Thyroid gland (tissue), 4 donors: ENCODE measurements around the gene ABHD2. TPM values are rescaled to one million over a fixed set of nuclear protein-coding genes. Genes with fewer than 3 reads are reported as not detected.

Source experiments
- DNase-seq, 2 donors: peaks; one replicate each; pipeline ENCODE4 v3.0.0-alpha.2; 2019
- H3K27ac ChIP-seq, 3 donors: fragments of 200-600 bp; sonication (generic); 1 replicate in 2 of 3; 2 replicates in 1 of 3; pipeline ENCODE4 v1.5.1; 2016 to 2019; ENCODE audit warnings: mild to moderate bottlenecking in 1 of 3, moderate library complexity in 1 of 3
- H3K27me3 ChIP-seq: fragments of 200-600 bp; sonication (generic); one replicate; pipeline ENCODE4 v1.5.1; 2019
- H3K36me3 ChIP-seq, 2 donors: fragments of 200-600 bp; sonication (generic); one replicate each; pipeline ENCODE4 v1.5.1; 2016 to 2019
- H3K4me1 ChIP-seq, 2 donors: fragments of 200-600 bp; sonication (generic); one replicate each; pipeline ENCODE4 v1.5.1; 2017 to 2019
- H3K4me3 ChIP-seq, 3 donors: fragments of 200-600 bp; sonication (generic); replicated peaks in 1 of 3; 1 replicate in 2 of 3; 2 replicates in 1 of 3; pipeline ENCODE4 v1.5.1; 2016; ENCODE audit warnings: mild to moderate bottlenecking in 1 of 3
- H3K9me3 ChIP-seq: fragments of 200-600 bp; sonication (generic); one replicate; pipeline ENCODE4 v1.5.1; 2017
- POLR2A ChIP-seq, 2 donors: fragments of 450-650 bp; IDR thresholded peaks; one replicate each; pipeline ENCODE4 v1.6.1; 2017; ENCODE audit warnings: antibody characterized with exemption in 2 of 2, mild to moderate bottlenecking in 2 of 2, moderate library complexity in 1 of 2
- WGBS, 2 donors: methylation state at CpG; one replicate each; pipeline ENCODE4 v1.1.5; 2017; 5-methylcytosine and 5-hydroxymethylcytosine counted together
- intact Hi-C: fragments of 100-400 bp; cut with DNase I; formaldehyde crosslinking; loops from one replicate; pipeline ENCODE4 v1.15.1; 2023
- total RNA-seq, 4 donors: library from RNA; depleted of rRNA; stranded (reverse); fragments of >200 nt; gene quantifications; one replicate each; pipeline ENCODE4 v1.2.3, GENCODE V29; 2016
- TF ChIP-seq, protein P1 (sequence below), 6 experiments: fragments of 200-600 bp in 3 of 6; fragments of 450-650 bp in 3 of 6; sonication (generic) in 3 of 6; IDR thresholded peaks; one replicate each; pipeline ENCODE4 v1.5.1; 2016 to 2019; ENCODE audit warnings: antibody characterized with exemption in 6 of 6, mild to moderate bottlenecking in 2 of 6, inconsistent platforms in 1 of 6, moderate library complexity in 1 of 6

The ABHD2 gene
- total RNA-seq, 4 donors from 2014 or later = 52.0 to 74.4 (median 66.2) TPM

DNA sequence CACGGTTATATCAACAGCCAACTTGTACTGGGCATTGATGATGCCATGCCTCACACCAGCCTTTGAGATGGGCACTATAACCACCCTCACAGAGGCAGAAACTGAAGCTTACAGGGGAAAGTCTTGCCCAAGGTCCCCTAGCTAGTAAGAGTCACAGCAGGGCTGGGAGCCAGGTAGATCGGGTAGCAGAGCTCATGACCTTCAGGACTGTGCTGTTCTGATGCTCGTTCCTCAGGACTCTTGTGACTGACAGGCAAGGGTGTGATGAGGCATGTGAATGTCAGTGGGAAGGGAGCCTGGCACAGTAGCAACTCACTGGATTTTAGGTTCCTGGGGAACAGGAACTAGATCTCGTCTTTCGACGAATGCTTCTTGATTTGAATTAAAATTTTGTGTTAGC, 67.4 kb downstream of the ABHD2 start:
- DNase-seq = no peak
- Histone ChIP-seq H3K4me3 (no peak overlapping the region), H3K36me3 (peaks cover 0 to 8% of the 10 kb centered on the region in 2 donors), H3K4me1 (peaks cover 3 to 12% of the 10 kb centered on the region in 2 donors), H3K27me3 (no peaks in the 10 kb centered on the region), H3K9me3 (peaks cover 5% of the 10 kb centered on the region), H3K27ac (no peak overlapping the region)
- WGBS, 2 donors = 95 to 98% methylated on average over 6 of the region's 6 CpGs
- TF ChIP-seq, protein P1, sequence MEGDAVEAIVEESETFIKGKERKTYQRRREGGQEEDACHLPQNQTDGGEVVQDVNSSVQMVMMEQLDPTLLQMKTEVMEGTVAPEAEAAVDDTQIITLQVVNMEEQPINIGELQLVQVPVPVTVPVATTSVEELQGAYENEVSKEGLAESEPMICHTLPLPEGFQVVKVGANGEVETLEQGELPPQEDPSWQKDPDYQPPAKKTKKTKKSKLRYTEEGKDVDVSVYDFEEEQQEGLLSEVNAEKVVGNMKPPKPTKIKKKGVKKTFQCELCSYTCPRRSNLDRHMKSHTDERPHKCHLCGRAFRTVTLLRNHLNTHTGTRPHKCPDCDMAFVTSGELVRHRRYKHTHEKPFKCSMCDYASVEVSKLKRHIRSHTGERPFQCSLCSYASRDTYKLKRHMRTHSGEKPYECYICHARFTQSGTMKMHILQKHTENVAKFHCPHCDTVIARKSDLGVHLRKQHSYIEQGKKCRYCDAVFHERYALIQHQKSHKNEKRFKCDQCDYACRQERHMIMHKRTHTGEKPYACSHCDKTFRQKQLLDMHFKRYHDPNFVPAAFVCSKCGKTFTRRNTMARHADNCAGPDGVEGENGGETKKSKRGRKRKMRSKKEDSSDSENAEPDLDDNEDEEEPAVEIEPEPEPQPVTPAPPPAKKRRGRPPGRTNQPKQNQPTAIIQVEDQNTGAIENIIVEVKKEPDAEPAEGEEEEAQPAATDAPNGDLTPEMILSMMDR (IDR thresholded peaks at IDR 0.05) = no peak
- no peak for TF ChIP-seq POLR2A (IDR thresholded peaks at IDR 0.05)
- intact Hi-C loops = no loop called here

DNA sequence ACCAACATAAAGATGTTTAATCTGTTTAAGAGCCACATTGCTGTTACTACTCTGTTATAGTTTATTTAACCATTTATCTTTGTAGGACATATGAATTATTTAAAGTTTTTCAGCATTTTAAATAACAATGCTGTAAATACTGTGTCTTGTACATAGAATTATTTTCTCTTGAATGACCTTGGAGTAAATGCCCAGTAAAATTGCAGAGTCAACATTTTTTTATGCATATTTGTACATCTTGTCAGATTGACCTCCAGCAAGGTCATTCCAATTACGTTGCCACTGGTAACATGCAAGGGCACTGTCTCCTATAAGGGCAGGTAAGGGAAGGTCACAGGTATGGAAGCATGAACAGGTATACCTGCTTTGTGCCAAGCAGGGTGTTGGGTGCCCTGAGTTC, 68.8 kb downstream of the ABHD2 start:
- 93 to 97% methylated on average over 1 of the region's 1 CpG for WGBS, 2 donors
- H3K27me3 ChIP-seq = no peaks in the 10 kb centered on the region

DNA sequence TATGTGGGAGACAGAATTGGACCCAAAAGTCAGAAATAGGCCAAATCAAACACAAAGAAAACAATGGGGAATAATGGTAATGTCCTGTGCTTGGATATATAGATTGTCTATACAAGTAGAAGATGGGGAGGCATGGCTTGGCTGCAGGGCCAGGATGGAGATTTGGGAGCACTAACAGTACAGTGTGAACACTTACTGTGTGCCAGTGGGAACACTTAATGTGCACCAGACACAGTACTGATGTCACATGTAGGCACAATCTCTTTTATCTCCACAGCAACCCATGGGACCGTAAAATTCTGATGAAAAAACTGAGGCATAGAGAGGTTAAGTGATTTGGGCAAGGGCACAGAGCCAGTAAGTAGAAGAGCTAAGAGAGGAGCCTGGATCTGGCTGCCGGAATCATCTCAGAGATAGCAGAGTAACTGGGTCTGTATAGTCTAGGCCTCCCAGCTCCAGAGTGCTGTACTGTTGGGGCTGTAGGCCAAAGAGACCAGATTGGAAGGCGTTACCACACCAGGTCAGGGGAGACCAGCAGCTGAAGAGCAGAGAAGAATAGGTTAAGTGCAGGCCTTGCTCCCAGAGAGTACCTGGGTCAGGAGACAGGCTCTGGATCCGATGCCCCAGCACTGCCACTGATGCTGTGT, 69.8 kb downstream of the ABHD2 start:
- TF ChIP-seq, protein P1 (IDR thresholded peaks at IDR 0.05) = no peak
- no peak for TF ChIP-seq POLR2A (IDR thresholded peaks at IDR 0.05)
- H3K27me3 ChIP-seq = no peaks in the 10 kb centered on the region
- H3K9me3 ChIP-seq = peaks cover 5% of the 10 kb centered on the region
- peaks cover 0 to 8% of the 10 kb centered on the region in 2 donors for H3K36me3 ChIP-seq
- H3K27ac ChIP-seq = no peak overlapping the region
- intact Hi-C loops = no loop called here
- H3K4me1 ChIP-seq = no peaks in the 10 kb centered on the region
- DNase-seq = no peak
- WGBS, 2 donors = 69 to 70% methylated on average over 4 of the region's 4 CpGs
- no peak overlapping the region for H3K4me3 ChIP-seq

More for the DNA sequence above, 68.8 kb downstream of the ABHD2 start:
- no peak overlapping the region for H3K4me3 ChIP-seq
- peaks cover 0 to 8% of the 10 kb centered on the region in 2 donors for H3K36me3 ChIP-seq
- TF ChIP-seq, protein P1 (IDR thresholded peaks at IDR 0.05) = no peak
- TF ChIP-seq POLR2A (IDR thresholded peaks at IDR 0.05) = no peak
- H3K4me1 ChIP-seq = no peaks in the 10 kb centered on the region
- no peak overlapping the region for H3K27ac ChIP-seq
- H3K9me3 ChIP-seq = peaks cover 5% of the 10 kb centered on the region
- no peak for DNase-seq
- intact Hi-C loops = no loop called here

DNA sequence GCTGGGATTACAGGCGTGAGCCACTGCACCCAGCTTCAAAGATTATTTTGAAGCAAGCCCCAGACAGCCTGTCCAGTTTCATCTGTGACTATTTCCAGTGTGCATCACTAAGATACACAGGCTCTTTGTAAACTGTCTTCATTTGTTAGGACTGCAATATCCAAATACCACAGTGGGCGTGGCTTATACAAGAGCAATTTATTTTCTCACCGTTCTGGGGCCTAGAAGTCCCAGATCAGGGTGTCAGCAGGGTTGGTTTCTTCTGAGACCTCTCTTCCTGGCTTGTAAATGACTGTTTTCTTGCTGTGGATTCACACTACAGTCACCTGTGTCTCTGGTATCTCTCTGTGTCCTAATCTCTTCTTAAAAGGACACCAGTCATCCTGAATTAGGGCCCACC, 73.4 kb downstream of the ABHD2 start:
- intact Hi-C loops = no loop called here
- no peak for DNase-seq
- Histone ChIP-seq H3K9me3 (peaks cover 4% of the 10 kb centered on the region), H3K36me3 (peaks cover 0 to 4% of the 10 kb centered on the region in 2 donors), H3K4me3 (no peak overlapping the region), H3K27ac (no peak overlapping the region), H3K4me1 (peaks cover 21 to 23% of the 10 kb centered on the region in 2 donors), H3K27me3 (no peaks in the 10 kb centered on the region)
- 83% methylated on average over 3 of the region's 3 CpGs for WGBS, 2 donors
- TF ChIP-seq, protein P1 (IDR thresholded peaks at IDR 0.05) = no peak
- TF ChIP-seq POLR2A (IDR thresholded peaks at IDR 0.05) = no peak

DNA sequence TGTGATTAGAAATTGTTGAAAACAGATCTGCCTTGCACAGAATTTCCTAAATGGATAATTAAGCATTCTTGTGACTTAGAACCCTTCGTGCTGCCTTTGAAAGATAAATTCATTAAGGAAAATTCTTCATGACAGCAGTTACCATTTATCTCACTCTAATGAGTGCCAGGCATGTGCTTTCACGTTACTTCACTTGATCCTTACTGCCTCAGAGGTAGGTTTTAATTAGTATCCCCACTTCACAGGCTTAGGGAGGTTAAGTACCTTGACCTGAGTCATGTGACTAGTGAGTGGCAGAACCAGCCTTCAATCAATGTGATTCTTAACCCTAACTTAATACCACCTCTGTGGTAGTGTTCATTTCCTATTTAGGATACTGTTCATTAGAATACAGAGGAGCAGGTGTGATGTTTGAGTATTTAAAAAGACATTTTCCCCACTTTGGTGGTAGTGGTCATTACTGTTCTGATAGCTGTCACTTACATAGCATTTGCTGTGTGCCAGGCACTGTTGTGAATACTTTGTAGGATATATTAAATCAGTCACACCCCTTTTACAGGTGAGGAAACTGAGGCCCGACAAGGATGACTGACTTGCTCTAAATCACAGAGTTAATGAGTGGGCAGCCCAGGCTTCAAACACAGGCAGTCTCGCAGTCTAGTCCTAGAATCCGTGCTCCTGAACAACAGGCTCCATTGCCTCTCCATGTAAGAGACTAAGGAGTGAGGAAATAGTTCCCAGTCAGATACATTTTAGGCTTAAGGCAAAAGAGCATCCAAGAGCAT, 75.2 kb downstream of the ABHD2 start:
- Histone ChIP-seq H3K27ac (no peak overlapping the region), H3K4me1 (peaks cover 31 to 41% of the 10 kb centered on the region in 2 donors), H3K27me3 (no peaks in the 10 kb centered on the region), H3K9me3 (no peaks in the 10 kb centered on the region), H3K4me3 (no peak overlapping the region), H3K36me3 (no peaks in the 10 kb centered on the region)
- DNase-seq = no peak
- intact Hi-C loops = no loop called here
- WGBS, 2 donors = 85 to 88% methylated on average over 5 of the region's 5 CpGs
- no peak for TF ChIP-seq POLR2A (IDR thresholded peaks at IDR 0.05)
- TF ChIP-seq, protein P1 (IDR thresholded peaks at IDR 0.05) = no peak
